Astrocyte of the spinal cord (primary cell): ENCODE measurements around the gene KCNK7.

Experiments used
- DNase-seq: peaks from one replicate; pipeline ENCODE4 v3.0.0; 2011; ENCODE audit warnings: low read depth, low spot score
- H3K4me3 ChIP-seq: 2 replicates; pipeline ENCODE4 v1.5.1; 2011; ENCODE audit warnings: low read depth, mild to moderate bottlenecking, low read length, moderate library complexity
- CTCF ChIP-seq: IDR thresholded peaks from 2 replicates; pipeline ENCODE4 v1.5.1; 2012; ENCODE audit warnings: low read depth, mild to moderate bottlenecking, low read length, inconsistent platforms
- in situ Hi-C: cut with HindIII; loops from 2 replicates; pipeline ENCODE4 v1.10.0; 2017; ENCODE audit warnings: low sequenced_read_pairs

The KCNK7 gene

GRCh38 chr11:65620666-65621065 is 25.1 kb upstream of the KCNK7 start:
- no peak for TF ChIP-seq CTCF
- H3K4me3 ChIP-seq = no peak overlapping the region
- no peak for DNase-seq
- in situ Hi-C loops = no loop called here

GRCh38 chr11:65619281-65619928 is 23.8 kb upstream of the KCNK7 start:
- DNase-seq = no peak
- in situ Hi-C loops = no loop called here
- no peak for TF ChIP-seq CTCF
- no peak overlapping the region for H3K4me3 ChIP-seq

DNA sequence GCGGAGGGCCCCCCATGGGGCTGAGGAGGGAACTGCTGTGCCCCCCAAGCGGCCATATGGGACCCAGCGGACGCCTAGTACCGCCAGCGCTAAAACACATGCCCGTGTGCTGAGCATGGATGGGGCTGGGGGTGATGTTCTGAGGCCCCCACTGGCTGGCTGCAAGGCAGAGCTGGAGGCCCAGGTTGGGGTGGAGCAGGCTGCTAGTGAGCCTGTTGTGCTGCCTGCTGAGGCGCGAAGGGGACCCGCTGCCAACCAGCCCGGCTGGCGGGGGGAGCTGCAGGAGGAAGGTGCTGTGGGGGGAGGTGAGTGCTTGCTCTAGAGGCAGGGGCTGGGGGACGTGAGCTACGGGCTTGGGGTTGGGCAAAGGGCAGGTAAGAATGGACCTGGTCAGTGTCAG is 23.2 kb upstream of the KCNK7 start:
- DNase-seq = no peak

DNA sequence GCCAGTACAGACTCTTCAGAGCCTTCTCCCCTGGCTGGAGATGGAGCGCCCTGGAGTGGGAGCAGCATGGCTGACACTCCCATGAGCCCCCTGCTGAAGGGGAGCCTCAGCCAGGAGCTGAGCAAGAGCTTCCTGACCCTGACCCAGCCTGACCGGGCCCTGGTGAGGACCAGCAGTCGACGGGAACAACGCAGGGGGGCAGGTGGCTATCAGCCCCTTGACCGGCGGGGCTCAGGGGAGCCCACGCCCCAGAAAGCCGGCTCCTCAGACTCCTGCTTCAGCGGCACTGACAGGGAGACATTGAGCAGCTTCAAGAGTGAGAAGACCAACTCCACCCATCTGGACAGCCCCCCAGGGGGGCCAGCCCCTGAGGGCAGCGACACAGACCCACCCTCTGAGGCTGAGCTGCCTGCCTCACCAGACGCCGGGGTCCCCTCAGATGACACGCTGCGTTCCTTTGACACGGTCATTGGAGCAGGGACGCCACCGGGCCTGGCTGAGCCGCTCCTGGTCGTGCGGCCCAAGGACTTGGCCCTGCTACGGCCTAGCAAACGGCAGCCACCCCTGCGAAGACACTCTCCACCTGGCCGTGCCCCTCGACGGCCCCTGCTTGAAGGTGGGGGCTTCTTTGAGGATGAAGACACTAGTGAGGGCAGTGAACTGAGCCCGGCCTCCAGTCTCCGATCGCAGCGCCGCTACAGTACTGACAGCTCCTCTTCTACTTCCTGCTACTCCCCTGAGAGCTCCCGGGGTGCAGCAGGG is 22.6 kb upstream of the KCNK7 start:
- TF ChIP-seq CTCF = no peak
- no peak for DNase-seq

More for the DNA sequence above, 23.2 kb upstream of the KCNK7 start:
- in situ Hi-C loops = no loop called here
- TF ChIP-seq CTCF = no peak
- no peak overlapping the region for H3K4me3 ChIP-seq

GRCh38 chr11:65617136-65617850 is 21.7 kb upstream of the KCNK7 start:
- no peak for TF ChIP-seq CTCF
- no peak for DNase-seq
- peak overlapping the region; percentile 78 for H3K4me3 ChIP-seq
- in situ Hi-C loops = no loop called here

More for the DNA sequence above, 22.6 kb upstream of the KCNK7 start:
- in situ Hi-C loops = no loop called here
- H3K4me3 ChIP-seq = no peak overlapping the region

DNA sequence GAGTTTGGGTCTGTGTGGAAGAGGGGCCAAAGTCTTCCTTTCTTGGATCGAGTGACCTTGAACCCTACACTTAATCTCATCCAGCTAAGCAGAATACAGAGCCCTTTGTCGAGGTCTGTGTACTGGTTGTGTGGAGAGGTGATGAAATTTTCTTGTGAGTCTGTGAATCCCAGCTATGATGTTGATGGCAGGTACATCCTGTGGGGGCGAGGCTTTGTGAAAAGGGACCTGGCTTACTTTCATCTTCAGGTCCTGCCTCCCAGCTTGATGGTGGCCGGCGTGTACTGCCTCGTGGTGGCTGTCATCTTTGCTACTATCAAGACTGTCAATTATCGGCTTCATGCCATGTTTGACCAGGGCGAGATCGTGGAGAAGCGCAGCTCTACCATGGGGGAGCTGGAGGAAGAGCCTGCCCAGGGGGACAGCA is 21.0 kb upstream of the KCNK7 start:
- in situ Hi-C loops = no loop called here
- TF ChIP-seq CTCF = no peak
- peak overlapping the region; percentile 78 for H3K4me3 ChIP-seq
- DNase-seq = no peak
